ENCODE data around the gene RAB24.
A peak's percentile ranks its signal among the peaks of the same experiment; 100 is the strongest.

Gene RAB24

DNA sequence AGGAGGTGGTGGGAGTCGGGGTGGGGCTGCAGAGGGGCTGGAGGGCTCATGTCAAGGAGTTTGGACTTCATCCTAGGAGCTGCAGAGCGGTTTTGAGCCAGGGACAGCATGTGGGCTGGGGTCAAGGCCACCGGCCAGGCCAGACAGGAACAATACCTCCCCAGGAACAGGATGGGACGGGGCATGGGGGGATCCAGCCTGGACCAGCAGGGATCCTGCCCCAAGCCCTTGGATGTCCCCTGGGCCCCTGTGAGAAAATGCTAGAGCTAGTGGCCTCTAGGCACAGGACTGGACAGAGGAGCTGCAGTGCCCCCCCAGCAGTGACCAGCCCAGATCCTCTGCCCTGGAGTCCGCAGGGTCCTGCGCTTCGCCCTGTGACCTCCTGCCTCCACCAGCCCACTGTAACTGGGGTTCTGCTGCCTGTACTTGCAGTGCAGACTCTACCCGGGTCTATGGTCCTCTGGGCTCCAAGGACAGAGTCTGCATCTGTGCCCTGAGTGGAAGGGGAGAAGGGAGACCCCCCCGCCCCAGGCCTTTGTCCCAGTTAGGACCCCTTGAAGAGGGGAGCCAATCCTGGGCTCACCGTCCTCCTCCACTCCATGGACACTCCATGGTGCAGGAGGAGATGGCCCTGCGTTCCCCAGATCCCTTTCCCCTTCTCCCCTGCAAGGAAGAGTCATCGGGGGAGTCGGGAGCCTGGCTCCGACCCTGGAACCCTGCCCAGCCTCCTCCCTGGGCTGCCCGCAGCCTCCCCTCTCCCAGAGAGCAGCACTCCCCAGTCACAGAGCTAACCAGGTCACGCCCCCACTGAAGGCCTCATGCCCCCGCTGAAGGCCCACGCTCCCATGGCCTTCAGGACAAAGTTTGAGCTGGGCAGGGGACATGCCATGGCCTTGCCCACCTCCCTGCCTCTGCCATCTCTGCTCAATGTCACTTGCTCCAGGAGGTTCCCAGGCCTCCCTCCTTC lies 11.1 kb upstream of the RAB24 start:
- TF ChIP-seq, protein P1, sequence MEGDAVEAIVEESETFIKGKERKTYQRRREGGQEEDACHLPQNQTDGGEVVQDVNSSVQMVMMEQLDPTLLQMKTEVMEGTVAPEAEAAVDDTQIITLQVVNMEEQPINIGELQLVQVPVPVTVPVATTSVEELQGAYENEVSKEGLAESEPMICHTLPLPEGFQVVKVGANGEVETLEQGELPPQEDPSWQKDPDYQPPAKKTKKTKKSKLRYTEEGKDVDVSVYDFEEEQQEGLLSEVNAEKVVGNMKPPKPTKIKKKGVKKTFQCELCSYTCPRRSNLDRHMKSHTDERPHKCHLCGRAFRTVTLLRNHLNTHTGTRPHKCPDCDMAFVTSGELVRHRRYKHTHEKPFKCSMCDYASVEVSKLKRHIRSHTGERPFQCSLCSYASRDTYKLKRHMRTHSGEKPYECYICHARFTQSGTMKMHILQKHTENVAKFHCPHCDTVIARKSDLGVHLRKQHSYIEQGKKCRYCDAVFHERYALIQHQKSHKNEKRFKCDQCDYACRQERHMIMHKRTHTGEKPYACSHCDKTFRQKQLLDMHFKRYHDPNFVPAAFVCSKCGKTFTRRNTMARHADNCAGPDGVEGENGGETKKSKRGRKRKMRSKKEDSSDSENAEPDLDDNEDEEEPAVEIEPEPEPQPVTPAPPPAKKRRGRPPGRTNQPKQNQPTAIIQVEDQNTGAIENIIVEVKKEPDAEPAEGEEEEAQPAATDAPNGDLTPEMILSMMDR (conservative IDR thresholded peaks at IDR 0.05; ENCODE audit: low read length), result no peak
- no peak for DNase-seq (ENCODE audit: low read depth)
- H3K4me3 ChIP-seq (ENCODE audit: low read length), result no peak overlapping the region

DNA sequence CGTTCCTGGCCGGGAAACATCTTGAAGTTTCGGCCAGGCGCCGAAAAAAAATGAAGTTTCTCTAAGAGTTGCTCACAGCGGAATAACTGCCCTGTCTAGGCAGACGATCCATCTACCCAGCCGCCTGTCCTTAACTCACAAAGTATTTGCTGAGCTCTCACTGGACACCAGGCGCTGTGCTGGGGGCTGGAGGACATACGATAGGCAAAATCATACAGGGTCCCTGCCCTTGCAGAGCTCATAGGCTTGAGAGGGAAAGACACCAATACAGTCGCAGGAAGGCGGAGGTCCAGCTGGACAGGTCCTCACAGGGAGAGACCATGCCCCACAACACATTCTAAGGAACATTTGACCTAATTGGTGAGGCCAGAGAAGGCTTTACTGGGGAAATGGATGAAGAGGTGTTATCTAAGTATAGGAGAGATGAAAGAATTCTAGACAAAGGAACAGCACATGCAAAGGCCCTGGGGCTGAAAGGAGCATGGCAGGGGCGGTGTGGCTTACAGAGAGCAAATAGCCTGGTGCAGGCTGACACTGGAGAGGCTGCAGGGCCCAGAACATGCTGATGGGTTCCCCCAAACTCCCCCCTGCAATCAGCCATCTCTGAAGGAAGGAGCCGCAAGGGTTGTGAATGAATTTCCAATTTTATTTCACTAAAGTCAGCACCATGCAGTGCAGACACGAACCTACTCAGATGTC lies 10.2 kb upstream of the RAB24 start:
- DNase-seq (ENCODE audit: low read depth), result no peak
- TF ChIP-seq, protein P1 (conservative IDR thresholded peaks at IDR 0.05; ENCODE audit: low read length), result no peak
- H3K4me3 ChIP-seq (ENCODE audit: low read length), result no peak overlapping the region

DNA sequence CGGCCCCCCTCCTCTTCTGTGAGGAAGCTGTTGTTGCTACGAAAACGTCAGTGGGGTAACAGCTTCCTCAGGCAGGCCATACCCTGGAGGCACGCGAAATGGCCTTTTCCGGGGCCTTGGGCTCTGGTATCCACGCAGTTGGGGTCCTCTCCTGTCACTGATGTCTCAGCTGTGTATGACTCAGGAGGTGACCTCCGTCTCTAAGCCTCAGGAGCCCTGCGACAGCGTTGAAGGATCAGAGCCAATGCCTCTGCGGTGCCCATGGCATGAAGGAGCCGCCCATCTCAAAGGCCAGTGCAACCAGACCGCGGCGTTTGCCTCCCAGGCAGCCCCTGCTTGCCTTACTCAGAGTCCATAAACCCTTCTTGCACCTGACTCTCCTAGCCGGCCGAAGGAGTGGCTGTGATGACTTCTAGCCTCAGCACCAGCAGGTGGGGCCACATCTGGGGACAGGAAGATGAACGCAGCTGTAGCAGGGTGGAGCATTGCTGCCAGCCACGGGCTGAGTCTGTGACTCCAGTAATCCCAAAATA lies 9.2 kb upstream of the RAB24 start:
- TF ChIP-seq, protein P1 (conservative IDR thresholded peaks at IDR 0.05; ENCODE audit: low read length), result no peak
- no peak for DNase-seq (ENCODE audit: low read depth)
- peak overlapping the region; percentile 12 for H3K4me3 ChIP-seq (ENCODE audit: low read length)

DNA sequence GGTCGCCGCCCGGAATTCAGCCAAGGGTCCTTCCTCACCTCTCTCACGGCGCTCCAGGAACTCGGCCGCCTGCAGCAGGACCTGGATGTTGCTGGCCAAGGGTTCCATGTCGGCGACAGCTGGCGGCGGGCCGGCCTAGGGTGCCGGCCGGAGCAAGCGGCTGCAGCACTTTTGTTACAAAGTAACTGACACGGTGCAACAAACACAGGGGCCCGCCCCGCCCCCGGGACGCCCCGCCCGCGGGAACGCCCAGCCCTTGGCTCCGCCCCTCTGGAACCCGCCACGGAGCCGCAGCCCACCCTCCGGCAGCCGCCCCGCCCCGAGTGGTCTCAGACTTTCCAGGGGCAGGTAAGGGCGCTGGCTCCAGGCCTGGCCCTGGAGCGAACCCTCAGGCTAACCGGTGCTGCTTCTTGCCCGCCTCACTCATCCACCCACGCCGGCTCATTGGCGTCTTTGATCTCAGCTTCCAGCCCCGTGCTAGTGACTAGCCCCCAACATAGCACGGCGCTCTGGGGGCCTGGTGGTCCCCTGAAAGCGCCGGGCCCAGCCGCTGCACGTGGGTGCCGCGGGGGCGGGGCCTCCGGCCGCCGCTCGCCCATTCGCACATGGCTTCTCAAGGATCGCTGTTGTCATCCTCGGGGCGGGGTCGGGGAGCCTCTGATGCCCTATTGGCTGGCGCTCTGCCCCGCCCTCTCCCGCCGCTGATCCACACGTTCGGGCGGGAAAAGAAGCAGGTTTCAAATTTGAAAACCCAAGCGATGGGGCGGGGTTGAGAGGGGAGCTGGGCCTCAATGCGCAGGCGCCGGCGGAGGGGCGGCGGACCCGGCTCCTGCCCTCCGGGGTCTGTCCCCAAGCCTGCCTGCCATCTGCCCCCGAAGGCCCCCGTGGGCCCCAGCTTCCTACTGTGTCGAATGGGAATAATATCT lies 8.5 kb upstream of the RAB24 start, which contains the start of gene MXD3:
TSS of gene MXD3 (minus strand) at position 176 of the 926 bp plus-strand sequence. CDS start at position 108, 68 bp downstream.
- DNase-seq (ENCODE audit: low read depth), result peak; percentile 91
- TF ChIP-seq, protein P1 (conservative IDR thresholded peaks at IDR 0.05; ENCODE audit: low read length), result no peak
- peak within 1 kb of the TSS; percentile 75 for H3K4me3 ChIP-seq (ENCODE audit: low read length)

DNA sequence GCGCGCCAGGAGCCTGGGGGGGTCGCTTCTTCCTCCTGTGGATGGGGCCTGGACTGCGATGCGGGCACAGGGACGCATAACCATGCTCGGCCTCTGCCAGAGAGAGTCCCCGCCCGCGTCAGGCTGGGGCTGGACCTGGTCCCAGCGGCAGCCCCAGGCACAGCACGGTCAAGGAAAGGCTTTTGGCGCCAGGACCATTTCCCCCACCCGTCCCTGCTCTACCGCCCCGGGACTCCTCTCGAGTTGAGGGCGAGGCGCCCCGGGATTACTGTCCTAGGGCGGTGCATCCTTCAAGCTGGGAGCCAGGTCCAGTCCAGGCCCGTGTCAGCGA lies 7.8 kb upstream of the RAB24 start:
- peak overlapping the region; percentile 75 for H3K4me3 ChIP-seq (ENCODE audit: low read length)
- TF ChIP-seq, protein P1 (conservative IDR thresholded peaks at IDR 0.05; ENCODE audit: low read length), result no peak
- DNase-seq (ENCODE audit: low read depth), result no peak

DNA sequence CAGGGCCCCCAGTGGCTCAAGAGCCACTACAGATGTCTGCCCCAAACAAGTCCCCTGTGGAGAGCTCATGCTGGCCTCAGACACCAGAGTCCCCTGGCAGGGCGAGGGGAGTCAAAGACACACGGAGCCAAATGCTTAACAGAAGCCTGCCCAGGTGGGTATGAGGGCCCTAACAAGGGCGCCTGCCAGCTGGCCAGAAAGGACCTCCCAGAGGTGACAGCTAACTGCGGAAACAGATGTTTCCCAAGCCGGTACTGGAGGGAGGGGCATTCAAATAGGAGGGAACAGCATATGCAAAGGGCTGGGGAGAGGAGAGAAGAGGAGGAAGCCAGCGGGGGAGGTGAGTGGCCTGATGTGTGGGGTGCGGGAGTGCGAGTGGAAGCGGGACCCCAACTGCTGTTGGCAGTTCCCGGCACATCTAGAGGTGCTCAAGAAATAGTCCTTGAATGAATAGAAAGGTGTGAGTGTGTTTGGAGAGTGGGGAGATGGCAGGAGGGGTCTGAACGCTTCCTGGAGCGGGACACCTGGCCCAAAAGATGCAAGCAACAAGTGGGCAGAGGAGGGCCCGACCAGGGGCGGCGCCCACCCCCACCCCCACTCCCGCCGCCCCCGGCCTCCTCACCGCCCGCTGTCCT lies 7.4 kb upstream of the RAB24 start:
- DNase-seq (ENCODE audit: low read depth), result no peak
- H3K4me3 ChIP-seq (ENCODE audit: low read length), result peak overlapping the region; percentile 75
- TF ChIP-seq, protein P1 (conservative IDR thresholded peaks at IDR 0.05; ENCODE audit: low read length), result no peak
